ENCODE measurements around the gene NDUFB10. TPM values are rescaled to one million over a fixed set of nuclear protein-coding genes. Genes with fewer than 3 reads are reported as not detected.
A peak's percentile ranks its signal among the peaks of the same experiment; 100 is the strongest.

The NDUFB10 gene
- total and polyA plus RNA-seq, 10 of the 15 experiments (the other 5 are each of a cell fraction or from before 2014, with no cell fraction given): 52.2 to 319 (median 130) TPM

DNA sequence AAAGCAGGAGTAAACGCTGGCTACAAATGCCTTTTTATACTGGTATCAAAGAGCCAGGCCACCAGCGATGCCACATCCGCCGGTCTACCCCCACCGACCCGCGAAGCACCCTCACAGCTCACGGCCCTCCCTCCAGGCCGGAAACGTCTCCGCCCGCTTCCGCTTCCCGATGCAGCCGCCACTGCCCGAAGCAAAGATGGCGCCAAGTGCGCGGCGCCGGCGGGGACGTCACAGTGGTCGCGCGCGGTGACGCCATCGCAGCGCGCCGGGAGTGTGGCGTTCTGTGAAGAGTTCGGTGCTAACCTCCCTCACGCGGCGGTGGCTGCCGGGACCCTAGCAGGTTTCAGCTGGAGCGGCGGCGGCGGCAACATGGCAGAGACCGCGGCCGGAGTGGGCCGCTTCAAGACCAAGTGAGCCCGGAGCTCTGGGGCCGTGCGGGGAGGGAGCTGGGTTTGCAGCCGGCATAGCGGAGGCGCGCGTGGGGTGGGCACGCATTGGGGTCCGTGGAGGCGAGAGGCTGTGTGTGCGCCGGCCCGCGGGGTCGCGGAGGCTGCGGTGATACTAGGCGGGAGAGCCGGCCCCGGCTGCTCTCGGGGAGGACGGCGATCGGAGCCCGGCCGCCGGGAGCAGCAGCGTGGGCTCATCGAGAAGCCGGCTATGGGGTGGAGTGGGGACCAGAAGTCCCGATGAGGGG is 12.6 kb downstream of the NDUFB10 start, which contains the start of gene TBL3 (continued):
- TF ChIP-seq RB1 (IDR thresholded peaks at IDR 0.05; ENCODE audit: borderline replicate concordance) (peak; percentile 81; the same call in 1 of the 2 replicates), TAF1 (IDR thresholded peaks at IDR 0.05; ENCODE audit: borderline replicate concordance, low read depth, low read length) (peak; percentile 87), TBL1XR1 (IDR thresholded peaks at IDR 0.05; ENCODE audit: low read depth, low read length) (peak; percentile 85), STAT3 (IDR thresholded peaks at IDR 0.05; ENCODE audit: low read depth, low read length) (no peak), NR2F1 (conservative IDR thresholded peaks at IDR 0.05) (peak; percentile 64; the same call in 1 of the 2 replicates), EED (IDR thresholded peaks at IDR 0.05; ENCODE audit: low read depth) (no peak), IRF4 (IDR thresholded peaks at IDR 0.05; ENCODE audit: low read depth, low read length) (peak; percentile 87), PML (IDR thresholded peaks at IDR 0.05; ENCODE audit: low read length) (peak; percentile 89; the same call in 1 of the 2 replicates), CEBPB (IDR thresholded peaks at IDR 0.05; ENCODE audit: borderline replicate concordance in 1 of 2, low read depth in 2 of 2, low read length in 2 of 2) (no peak), MYC (IDR thresholded peaks at IDR 0.05; ENCODE audit: insufficient read depth, insufficient read length, insufficient replicate concordance, low read length, severe bottlenecking) (peak; percentile 65), SMAD5 (IDR thresholded peaks at IDR 0.05; ENCODE audit: low read depth) (peak; percentile 77), PAX8 (IDR thresholded peaks at IDR 0.05) (no peak), RCOR1 (conservative IDR thresholded peaks at IDR 0.05; ENCODE audit: low read depth, low read length) (peak; percentile 85; the same call in 1 of the 2 replicates), BACH1 (IDR thresholded peaks at IDR 0.05; ENCODE audit: borderline replicate concordance) (peak; percentile 73; the same call in 1 of the 2 replicates), ZNF622 (IDR thresholded peaks at IDR 0.05) (no peak), ZNF274 (IDR thresholded peaks at IDR 0.05; ENCODE audit: insufficient read depth, insufficient read length) (no peak), SPI1 (IDR thresholded peaks at IDR 0.05; ENCODE audit: borderline replicate concordance, insufficient read depth, low read depth, low read length) (peak; percentile 48; the same call in 1 of the 2 replicates), ASH2L (IDR thresholded peaks at IDR 0.05; ENCODE audit: borderline replicate concordance, low read depth) (no peak), SP1 (IDR thresholded peaks at IDR 0.05; ENCODE audit: low read depth, low read length) (peak; percentile 89), SIN3A (IDR thresholded peaks at IDR 0.05; ENCODE audit: low read depth, low read length) (peak; percentile 97)
- TF ChIP-seq, protein P1, sequence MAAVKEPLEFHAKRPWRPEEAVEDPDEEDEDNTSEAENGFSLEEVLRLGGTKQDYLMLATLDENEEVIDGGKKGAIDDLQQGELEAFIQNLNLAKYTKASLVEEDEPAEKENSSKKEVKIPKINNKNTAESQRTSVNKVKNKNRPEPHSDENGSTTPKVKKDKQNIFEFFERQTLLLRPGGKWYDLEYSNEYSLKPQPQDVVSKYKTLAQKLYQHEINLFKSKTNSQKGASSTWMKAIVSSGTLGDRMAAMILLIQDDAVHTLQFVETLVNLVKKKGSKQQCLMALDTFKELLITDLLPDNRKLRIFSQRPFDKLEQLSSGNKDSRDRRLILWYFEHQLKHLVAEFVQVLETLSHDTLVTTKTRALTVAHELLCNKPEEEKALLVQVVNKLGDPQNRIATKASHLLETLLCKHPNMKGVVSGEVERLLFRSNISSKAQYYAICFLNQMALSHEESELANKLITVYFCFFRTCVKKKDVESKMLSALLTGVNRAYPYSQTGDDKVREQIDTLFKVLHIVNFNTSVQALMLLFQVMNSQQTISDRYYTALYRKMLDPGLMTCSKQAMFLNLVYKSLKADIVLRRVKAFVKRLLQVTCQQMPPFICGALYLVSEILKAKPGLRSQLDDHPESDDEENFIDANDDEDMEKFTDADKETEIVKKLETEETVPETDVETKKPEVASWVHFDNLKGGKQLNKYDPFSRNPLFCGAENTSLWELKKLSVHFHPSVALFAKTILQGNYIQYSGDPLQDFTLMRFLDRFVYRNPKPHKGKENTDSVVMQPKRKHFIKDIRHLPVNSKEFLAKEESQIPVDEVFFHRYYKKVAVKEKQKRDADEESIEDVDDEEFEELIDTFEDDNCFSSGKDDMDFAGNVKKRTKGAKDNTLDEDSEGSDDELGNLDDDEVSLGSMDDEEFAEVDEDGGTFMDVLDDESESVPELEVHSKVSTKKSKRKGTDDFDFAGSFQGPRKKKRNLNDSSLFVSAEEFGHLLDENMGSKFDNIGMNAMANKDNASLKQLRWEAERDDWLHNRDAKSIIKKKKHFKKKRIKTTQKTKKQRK (IDR thresholded peaks at IDR 0.05; ENCODE audit: low read depth, low read length): no peak
- TF ChIP-seq, protein P2, sequence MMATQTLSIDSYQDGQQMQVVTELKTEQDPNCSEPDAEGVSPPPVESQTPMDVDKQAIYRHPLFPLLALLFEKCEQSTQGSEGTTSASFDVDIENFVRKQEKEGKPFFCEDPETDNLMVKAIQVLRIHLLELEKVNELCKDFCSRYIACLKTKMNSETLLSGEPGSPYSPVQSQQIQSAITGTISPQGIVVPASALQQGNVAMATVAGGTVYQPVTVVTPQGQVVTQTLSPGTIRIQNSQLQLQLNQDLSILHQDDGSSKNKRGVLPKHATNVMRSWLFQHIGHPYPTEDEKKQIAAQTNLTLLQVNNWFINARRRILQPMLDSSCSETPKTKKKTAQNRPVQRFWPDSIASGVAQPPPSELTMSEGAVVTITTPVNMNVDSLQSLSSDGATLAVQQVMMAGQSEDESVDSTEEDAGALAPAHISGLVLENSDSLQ (IDR thresholded peaks at IDR 0.05): peak; percentile 50
- TF ChIP-seq, protein P3, sequence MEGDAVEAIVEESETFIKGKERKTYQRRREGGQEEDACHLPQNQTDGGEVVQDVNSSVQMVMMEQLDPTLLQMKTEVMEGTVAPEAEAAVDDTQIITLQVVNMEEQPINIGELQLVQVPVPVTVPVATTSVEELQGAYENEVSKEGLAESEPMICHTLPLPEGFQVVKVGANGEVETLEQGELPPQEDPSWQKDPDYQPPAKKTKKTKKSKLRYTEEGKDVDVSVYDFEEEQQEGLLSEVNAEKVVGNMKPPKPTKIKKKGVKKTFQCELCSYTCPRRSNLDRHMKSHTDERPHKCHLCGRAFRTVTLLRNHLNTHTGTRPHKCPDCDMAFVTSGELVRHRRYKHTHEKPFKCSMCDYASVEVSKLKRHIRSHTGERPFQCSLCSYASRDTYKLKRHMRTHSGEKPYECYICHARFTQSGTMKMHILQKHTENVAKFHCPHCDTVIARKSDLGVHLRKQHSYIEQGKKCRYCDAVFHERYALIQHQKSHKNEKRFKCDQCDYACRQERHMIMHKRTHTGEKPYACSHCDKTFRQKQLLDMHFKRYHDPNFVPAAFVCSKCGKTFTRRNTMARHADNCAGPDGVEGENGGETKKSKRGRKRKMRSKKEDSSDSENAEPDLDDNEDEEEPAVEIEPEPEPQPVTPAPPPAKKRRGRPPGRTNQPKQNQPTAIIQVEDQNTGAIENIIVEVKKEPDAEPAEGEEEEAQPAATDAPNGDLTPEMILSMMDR (IDR thresholded peaks at IDR 0.05 in 2 of 3, conservative IDR thresholded peaks at IDR 0.05 in 1 of 3; ENCODE audit: control insufficient read depth in 2 of 3, extremely low read depth in 1 of 3, insufficient read depth in 1 of 3, low read depth in 3 of 3, low read length in 3 of 3): no peak
- TF ChIP-seq, protein P4, sequence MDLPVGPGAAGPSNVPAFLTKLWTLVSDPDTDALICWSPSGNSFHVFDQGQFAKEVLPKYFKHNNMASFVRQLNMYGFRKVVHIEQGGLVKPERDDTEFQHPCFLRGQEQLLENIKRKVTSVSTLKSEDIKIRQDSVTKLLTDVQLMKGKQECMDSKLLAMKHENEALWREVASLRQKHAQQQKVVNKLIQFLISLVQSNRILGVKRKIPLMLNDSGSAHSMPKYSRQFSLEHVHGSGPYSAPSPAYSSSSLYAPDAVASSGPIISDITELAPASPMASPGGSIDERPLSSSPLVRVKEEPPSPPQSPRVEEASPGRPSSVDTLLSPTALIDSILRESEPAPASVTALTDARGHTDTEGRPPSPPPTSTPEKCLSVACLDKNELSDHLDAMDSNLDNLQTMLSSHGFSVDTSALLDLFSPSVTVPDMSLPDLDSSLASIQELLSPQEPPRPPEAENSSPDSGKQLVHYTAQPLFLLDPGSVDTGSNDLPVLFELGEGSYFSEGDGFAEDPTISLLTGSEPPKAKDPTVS (IDR thresholded peaks at IDR 0.05; ENCODE audit: low read depth, low read length): 0 out of 2 replicates have a peak, but pooled peaks have one; percentile 55

All from GM12878 (cell line).